Right lobe of liver (tissue), 4 donors: ENCODE measurements around the gene EPB41L4A.

ENCODE experiments used
- CTCF ChIP-seq, 4 donors: fragments of 200-600 bp in 3 of 4; fragments of 450-650 bp in 1 of 4; IDR thresholded peaks; one replicate each; pipeline versions ENCODE4 v1.5.1 to v1.8.0; 2016 to 2022; ENCODE audit warnings: antibody characterized with exemption in 4 of 4, mild to moderate bottlenecking in 2 of 4
- POLR2A ChIP-seq: fragments of 450-650 bp; IDR thresholded peaks from one replicate; pipeline ENCODE4 v1.6.1; 2017; ENCODE audit warnings: antibody characterized with exemption, mild to moderate bottlenecking
- donor health status: DM: no; HTN: no; CAD: no.
- donor health status: DM: no; HTN: no; CAD: no.
- donor health status: DM: no; HTN: yes; CAD: no.

- TF ChIP-seq POLR2A (no peak), CTCF (IDR thresholded peaks at IDR 0.05) (no peak)
Observed at GRCh38 chr5:112308608-112309007, 110.5 kb downstream of the EPB41L4A start.
